Neural cell (in vitro differentiated cells): ENCODE data around the gene USP17L26. TPM values are rescaled to one million over a fixed set of nuclear protein-coding genes. Genes with fewer than 3 reads are reported as not detected.

Experiments
- polyA plus RNA-seq: library from polyadenylated mRNA; depleted of rRNA; stranded (reverse); fragments of >200 nt; gene quantifications from 2 replicates; pipeline ENCODE4 v1.2.3, GENCODE V29; 2014

The USP17L26 gene
- polyA plus RNA-seq, 1 donor from 2014 or later = not detected

Other genes with a start within 250 kb of the USP17L26 start
- not detected in 2 replicates for gene FAM90A26, start 164.2 kb upstream of the USP17L26 start, polyA plus RNA-seq
- not detected in 2 replicates for gene USP17L10, start 124.0 kb upstream of the USP17L26 start, polyA plus RNA-seq
- not detected in 2 replicates for gene USP17L11, start 119.3 kb upstream of the USP17L26 start, polyA plus RNA-seq
- not detected in 2 replicates for gene USP17L12, start 114.5 kb upstream of the USP17L26 start, polyA plus RNA-seq
- not detected in 2 replicates for gene USP17L13, start 109.8 kb upstream of the USP17L26 start, polyA plus RNA-seq
- gene USP17L15, start 100.3 kb upstream of the USP17L26 start, polyA plus RNA-seq = not detected in 2 replicates
- not detected in 2 replicates for gene USP17L17, start 90.8 kb upstream of the USP17L26 start, polyA plus RNA-seq
- gene USP17L18, start 86.0 kb upstream of the USP17L26 start, polyA plus RNA-seq = not detected in 2 replicates
- gene USP17L19, start 81.3 kb upstream of the USP17L26 start, polyA plus RNA-seq = not detected in 2 replicates
- gene USP17L20, start 76.5 kb upstream of the USP17L26 start, polyA plus RNA-seq = not detected in 2 replicates
- gene USP17L21, start 71.8 kb upstream of the USP17L26 start, polyA plus RNA-seq = not detected in 2 replicates
- not detected in 2 replicates for gene USP17L22, start 67.0 kb upstream of the USP17L26 start, polyA plus RNA-seq
- gene USP17L24, start 9.5 kb upstream of the USP17L26 start, polyA plus RNA-seq = not detected in 2 replicates
- not detected in 2 replicates for gene USP17L25, start 4.7 kb upstream of the USP17L26 start, polyA plus RNA-seq
- gene USP17L5, start 4.7 kb downstream of the USP17L26 start, polyA plus RNA-seq = not detected in 2 replicates
- gene USP17L27, start 9.5 kb downstream of the USP17L26 start, polyA plus RNA-seq = not detected in 2 replicates
- not detected in 2 replicates for gene USP17L28, start 14.2 kb downstream of the USP17L26 start, polyA plus RNA-seq
- not detected in 2 replicates for gene USP17L29, start 19.0 kb downstream of the USP17L26 start, polyA plus RNA-seq
- not detected in 2 replicates for gene USP17L30, start 28.5 kb downstream of the USP17L26 start, polyA plus RNA-seq
- gene DEFB131A, start 109.8 kb downstream of the USP17L26 start, polyA plus RNA-seq = not detected in 2 replicates